Amniotic epithelial cell (primary cell): ENCODE results near the gene IGF1R.

Experiments
- DNase-seq: peaks from one replicate; pipeline ENCODE4 v3.0.0-alpha.2; 2010; ENCODE audit warnings: low read depth

The IGF1R gene

DNA sequence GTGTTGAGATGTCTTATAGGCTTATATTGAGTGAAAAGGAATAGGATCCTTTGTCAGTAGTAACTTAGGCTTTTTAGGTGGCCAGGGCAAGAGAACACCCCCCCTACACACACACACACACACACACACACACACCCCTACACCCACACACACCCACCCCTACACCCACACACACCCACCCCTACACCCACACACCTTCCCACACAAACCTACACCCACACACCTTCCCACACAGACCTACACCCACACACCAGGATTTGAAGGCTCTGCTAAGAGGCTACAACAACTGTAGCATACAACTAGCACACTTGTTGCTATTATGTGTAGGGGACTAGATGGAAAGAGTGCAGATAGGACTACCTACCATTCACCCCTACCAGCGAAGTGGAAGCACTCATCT lies 186.6 kb downstream of the IGF1R start:
- no peak for DNase-seq

DNA sequence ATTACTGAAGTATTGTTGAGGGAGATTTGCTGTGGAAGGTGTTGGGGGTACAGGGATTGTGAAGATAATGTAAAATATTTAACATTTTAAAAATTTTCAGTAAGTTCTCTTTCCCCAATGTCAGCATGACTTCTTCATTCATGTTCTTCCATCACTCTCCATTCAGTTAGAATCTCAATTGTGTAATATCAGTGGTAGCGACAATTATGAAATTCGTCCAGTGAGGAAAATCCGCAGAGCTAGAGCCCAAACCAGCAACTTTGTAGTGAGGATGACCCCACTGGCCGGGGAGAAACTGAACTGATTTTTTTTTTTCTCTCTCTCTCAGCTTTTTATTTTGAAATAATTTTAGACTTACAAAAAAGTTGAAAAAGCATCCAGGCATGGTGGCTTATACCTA lies 187.5 kb downstream of the IGF1R start:
- no peak for DNase-seq

DNA sequence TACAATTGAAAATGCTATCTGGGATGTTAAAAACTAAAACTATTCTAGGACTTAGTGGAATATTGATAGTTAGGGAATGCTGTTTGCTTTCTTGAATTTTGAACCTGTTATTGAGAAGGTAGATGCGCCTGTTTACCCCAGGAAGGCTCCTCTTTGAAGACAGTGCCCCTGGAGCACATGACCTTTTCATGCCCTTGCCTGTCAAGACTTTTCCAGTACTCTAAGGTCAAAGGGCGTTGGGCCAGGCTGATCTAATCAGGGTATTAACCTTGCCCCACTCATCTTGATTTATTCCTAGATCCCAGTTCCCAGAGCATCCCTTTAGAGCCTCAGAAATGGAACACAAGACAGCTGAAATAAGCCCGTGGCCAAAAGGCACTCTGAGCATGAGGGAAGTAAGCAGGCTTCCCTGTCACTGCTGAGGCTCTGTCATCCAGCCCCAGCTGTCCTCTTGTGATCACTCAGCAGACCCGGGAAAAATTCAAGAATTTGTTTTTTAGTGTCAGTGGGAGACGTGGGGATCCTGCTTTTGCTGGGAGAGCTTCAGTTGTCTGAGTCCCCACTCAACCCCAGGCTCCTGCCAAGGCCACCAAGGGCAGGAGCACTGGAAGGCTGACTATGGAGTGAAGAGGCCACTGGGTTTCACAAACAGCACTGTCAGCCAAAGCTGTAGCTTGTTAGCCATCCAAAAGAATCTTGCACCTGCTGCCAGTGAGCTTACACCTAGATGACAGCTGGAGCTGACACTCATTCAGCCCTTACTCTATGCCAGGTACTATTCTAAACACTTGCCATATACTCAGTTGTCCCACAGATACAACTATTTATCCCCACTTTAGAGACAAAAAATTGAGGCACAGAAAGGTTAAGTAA lies 190.3 kb downstream of the IGF1R start:
- no peak for DNase-seq

DNA sequence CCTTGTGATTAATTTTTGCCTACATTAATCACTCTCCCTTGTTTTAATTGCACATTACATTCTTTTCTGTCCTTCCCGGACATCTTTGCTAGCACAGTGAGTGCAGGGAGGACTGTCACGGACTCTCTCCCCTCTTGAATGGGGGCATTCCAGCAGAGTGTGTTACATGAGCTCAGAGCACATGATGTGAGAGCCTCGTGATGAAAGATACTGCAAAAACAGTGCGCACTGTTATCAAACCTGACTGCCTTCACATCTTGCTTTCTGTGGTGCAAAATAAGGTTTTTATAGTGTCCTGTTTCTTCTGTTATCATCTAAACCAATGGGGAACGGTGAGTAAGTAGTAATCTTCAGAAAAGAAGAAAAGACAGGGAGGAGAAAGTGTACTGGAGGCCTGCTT lies 191.7 kb downstream of the IGF1R start:
- DNase-seq = no peak

DNA sequence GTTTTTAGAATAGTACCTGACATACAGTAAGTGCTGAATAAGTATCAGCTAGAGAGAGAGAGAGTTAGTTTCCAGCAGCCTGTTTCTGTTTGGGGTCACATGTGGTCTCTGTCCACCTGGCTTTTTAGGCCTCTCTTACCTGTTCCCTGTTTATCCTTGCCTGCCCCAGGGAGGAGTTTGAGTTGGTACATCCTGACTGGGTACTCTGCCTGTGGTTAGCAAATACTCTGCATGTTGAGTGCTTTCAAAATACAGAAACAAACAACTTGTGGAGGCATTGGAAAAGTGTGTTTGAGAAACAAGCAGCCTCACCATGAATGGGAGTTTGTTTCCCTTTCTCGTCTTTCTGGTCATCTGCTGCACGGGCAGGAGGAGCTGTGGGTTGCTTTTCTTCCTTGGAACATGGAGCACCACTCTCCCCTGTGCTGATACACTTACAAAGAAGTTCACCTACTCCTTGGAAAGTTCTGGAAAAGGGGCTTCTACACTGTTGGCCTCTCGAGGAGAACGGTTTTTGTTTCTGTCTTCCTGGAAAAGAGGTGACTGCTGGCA lies 193.2 kb downstream of the IGF1R start:
- no peak for DNase-seq

DNA sequence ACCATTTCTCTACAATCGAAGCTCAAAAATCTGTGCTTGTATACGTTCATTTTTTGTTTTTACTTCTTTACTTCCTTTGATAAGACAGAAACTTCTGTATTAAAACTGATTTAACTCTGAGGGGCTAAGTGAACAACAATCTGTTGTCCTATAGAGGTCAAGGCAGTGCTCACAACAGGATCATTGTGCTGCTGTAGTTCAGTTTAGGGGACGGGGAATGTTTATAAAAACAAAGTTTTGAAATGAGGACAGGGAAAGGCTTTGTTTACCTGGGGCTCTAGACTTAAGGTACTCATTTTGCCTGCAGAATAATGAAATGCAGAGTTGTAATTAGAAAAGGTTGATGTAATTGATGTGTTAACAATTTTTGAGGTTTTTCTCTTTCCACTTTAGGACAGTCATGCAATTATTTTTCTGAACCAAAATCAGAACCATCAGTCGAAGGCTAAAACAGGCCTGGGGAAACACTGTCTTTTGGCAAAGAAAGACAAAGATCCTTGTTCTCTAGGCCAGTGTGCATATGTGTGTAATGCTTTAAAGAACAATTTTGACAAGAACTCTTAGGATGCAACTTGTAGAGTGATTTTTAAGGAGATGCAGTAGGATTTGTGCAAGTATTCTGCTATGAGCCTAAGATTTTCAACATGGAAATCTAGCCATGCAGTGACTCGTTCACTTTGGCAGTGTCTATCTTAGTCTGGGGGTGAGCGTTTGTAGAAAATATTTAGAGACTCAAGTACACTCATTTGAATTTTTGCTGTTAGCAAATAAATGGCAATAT lies 194.0 kb downstream of the IGF1R start:
- DNase-seq = no peak

DNA sequence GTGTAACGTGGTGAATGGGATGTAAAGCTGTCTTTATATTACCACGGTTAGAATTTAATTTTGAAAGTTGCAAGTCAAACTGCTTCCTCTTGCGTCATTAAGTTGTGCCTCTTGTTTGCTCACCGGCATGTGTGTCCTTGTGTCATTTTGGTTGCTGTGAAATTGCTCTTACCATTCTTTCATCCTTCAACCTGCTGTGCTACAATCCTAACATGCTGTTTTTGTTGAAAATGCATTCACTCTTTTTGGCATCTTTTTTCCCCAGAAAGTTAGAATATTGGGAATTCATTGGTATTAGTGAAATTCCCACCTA lies 194.6 kb downstream of the IGF1R start:
- DNase-seq = no peak

DNA sequence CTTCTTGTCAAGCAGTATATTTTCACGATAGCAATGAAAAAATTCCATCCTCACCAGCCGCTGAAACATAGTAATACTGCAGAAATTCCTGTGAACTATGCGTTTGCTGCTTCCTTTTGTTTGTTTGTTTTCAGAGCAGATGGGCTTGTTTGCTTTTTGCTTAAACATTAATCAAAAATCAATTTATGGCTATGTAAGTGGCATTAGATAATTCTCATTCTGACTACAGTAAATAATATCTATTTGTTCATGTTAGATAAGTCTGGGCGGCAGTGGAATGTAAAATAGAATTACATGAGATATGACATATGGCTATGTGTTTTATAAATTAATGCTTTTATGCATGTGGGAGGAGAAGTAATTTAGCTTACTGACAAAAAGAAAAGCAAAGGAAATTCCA lies 195.5 kb downstream of the IGF1R start:
- DNase-seq = no peak

DNA sequence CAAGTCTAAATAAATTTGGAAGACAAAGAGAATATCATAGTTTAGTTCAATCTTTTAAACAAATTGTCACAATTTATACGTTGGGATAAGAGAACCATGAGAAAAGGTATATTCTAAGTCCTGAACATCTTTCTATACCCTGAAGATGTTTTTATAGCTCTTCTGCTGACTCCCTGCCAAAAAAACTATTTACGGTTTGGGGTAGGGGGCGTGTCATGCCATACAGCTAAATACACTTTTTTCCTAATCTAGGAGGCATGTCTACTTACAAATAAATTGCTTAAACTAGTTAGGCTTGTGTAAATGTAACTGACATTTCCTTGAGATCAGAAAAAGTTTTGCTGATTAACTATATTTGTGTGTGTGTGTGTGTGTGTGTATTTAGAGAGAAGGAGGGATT lies 195.9 kb downstream of the IGF1R start:
- no peak for DNase-seq

DNA sequence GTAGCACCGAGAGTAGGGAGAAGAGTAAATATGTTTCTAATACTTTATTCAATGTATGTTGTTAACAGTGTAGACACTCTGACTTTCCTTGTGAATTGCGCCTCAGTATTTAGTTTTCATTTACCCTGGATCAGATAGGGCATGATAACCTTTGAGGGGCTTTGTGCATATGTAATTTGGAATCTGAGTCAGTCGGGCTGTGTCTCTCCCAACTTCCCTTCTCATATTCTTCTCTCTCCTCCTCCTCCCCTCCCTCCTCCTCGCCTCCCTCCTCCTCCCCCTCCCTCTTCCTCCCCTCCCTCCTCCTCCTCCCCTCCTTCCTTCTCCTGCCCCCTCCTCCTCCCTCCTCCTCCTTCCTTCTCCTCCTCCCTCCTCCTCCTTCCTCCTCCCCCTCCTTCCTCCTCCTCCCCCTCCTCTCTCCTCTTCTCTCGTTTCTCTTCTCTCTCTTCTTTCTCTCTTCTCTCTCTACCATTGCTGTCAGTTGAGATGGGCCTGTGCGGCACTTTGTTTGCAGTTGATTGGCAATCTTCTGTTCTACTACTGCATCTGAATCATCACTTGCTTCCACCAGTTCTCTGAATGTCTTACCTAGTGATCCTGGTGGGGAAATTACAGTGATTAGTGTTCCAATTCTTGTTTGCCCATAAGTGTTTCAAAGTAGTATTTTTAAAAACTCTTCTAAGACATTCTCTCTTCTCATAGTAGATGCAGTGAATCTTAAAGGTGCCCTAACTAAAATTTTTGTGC lies 197.0 kb downstream of the IGF1R start:
- DNase-seq = peak; percentile 48

DNA sequence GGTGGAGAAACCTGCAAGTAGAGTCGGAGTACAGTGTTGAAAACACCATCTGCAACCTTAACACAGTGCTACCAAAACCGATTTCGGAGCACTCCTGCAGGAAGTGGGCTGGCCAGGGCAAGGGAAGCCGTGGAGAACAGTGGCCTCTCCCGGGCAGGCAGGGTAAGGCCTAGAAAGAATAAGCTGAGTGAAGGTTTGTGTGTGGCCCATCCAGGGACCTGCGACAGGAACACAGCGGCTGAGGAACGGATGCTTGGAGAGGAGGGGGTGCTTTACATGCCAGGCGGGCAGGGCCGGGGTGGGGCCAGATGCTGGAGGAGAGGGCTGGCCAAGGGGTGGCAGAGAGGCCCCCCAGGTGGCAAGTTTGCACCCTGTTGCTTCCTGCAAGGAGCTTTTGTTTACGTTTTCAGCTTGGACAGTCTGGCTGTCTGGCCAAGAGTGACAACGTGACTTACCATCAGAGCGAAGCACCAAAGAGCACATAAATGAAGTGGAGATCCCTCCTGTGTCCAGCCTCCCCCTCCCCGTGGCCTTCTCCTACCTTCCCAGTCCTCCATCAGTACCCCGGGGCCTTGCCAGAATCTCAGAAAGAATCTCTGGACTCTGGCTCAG lies 202.7 kb downstream of the IGF1R start:
- DNase-seq = peak; percentile 63

DNA sequence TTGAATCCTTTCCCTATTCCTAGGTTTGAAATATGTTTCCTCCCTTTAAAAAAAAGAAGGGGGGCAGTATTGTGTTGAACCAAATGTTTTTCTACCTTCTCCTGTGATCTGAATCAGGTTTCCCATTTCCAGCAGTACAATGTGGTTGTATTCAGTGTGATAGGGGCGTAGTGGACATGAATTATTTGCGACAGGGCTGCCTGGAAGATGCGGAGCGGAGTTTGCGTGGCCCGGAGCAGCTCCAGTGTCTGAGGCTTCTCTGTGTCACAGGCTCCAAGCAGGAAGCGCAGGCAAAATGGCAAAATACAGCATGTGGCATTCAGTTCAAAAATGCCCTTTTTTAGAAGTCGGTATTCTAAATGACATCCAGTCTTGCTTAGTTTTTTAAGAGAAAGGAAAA lies 204.8 kb downstream of the IGF1R start:
- peak; percentile 93 for DNase-seq

DNA sequence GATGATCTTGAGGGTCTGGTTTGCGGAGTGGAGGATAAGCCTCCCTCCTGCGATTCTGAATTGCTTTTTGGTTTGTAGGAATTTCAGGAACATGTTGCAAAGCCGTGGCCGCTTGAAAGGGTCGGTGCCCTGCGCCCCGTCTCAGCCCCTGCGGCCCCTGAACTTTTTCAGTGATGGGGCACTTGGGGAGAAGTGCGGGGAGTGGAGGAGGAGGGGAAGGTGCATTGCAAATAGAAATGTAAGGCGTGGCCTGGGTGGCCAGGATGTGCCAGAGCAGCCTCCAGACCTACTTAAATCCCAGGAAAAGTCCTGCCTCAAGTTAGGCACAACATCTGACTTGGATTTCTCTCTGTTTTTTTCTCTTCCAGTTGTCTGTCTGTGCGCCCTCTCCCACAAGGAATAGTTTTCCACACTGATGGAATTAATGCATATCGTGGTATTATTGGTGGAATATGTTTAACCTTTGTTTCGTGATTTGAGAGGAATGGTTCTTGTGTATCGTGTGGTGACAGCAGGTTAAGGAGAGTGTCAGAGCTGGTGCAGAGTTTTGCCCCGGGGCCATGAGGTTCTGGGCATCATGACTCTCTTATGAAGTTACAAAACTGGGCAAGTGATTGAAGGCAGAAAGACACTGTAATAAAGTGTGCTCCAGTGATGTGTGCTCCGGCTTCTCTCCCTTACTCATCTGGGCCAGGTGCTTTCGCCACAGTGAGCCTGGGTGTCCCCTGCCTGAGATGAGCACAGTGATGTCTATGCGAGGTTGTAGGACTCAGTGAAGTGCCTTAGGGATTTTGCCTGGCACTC lies 205.5 kb downstream of the IGF1R start:
- peak; percentile 41 for DNase-seq

DNA sequence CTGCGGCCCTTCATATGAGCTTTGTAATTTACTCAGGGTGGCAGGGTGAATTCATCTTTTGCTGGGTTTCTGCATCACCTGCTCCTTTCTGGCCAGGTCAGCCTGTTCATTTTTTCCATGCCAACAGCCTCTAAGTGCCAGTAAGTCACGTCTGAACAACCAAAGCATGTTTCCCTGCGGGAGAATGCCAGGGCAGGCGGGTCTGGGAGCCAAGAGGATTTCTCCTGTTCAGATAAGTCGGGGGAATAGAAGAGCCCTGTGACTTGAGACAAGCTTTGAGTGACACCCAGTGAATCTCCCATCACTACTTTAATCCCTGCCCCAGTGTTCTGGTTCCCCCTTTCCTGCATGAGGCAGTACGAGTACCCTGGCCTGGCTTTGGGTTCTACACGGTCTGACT lies 206.2 kb downstream of the IGF1R start:
- DNase-seq = no peak

DNA sequence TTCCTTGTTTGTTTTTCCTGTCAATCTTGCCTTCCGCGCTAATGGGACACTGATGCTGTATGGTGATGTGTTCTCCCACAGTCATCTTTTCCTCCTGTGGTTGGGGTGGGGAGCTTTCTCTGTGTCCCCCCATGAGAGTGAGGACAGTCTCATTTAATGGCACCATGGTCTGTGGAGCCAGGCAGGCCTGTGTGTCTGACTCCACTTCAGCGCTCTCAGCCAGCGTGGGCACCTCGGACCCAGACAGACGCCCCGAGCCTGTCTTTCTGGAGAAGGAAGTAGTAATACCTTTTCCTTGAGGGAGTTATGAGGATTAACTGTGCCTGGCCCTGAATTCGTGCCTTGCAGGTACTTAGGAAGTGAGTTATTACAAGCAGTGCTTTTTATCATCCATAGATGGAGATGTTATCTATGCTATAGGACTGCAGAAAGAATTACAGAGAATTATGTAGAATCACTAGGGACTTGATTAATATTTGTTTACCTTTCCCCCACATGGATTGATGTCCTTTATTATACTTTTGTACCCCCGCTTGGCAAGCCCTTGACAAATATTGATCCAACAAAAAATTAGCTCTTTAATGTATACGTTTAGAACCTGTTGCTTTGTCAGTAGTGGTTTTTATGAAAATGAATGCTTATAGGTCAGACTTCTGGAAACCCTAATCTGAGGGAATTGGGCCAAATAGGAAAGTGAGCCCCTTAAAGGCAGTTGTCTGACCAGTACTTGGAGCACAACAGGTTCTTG lies 206.9 kb downstream of the IGF1R start:
- peak; percentile 46 for DNase-seq

DNA sequence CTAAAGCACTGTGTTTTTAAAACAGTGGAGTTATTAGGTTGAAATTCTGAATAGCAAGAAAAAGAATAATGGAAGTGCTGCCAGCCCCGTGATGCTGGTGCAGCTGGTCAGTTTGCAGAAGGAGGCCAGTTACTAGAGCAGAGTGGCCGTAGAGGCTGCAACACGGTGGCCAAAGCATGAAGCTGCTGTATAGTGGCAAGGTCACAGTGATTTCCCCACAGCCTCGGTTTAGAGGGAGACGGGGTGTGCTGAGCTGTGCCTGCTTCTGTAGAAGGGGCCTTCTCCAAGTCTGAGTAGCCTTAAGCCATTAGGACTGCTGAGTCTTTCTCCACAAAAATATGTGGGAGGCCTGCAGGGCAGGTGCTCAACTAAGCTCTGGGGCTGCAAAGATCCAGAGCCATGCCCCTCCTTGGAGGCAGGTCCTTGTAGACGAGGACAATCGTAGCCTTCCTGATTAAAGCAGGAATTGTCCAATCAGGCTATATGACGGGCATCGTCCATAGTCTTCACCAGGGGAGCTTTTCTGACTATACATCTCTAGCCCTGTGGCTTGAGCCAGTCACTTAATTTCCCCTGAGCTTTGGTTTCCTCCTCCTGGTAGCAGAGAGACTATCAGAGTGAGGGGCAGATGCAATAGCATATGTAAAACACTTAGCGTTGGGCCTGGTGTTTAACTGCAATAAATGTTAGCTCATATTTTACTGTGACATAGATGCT lies 207.6 kb downstream of the IGF1R start:
- DNase-seq = no peak

DNA sequence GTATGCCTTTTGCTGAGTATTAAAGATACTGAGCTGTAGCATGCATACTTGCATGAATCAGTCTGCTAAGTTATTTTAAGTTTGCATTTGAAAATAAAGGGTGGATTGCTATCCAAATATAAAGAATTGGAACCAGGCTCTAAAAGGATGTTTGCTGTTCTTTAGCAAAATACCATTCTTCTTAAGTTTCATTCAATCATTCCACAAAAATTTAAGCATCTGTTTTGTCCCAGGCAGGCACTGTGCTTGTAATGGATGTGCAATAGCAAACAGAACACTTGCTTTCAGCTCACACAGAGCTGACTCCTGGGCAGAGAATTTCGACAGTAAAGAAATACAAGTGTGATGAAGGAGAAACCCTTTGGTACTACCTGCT lies 208.2 kb downstream of the IGF1R start:
- peak; percentile 81 for DNase-seq

DNA sequence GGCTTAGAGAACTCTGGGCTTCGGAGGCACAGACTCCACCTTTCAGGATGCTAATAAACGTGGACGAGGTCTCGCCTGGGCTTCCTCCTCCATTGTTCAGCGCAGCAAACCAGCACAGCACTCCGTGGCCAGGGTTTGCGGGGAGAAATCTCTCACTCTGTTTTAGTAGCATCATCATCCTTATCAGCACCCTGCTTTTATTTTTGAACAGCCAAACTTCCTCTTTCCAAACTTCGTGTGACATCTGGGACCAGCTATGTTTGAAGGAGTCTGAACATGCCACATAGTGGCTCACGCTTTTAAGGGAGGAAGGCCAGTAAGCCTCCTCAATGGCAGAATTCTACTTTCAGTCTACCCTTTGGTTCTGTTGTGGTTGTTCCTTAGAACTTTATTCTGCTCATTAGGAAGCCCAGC lies 210.3 kb downstream of the IGF1R start:
- DNase-seq = no peak

DNA sequence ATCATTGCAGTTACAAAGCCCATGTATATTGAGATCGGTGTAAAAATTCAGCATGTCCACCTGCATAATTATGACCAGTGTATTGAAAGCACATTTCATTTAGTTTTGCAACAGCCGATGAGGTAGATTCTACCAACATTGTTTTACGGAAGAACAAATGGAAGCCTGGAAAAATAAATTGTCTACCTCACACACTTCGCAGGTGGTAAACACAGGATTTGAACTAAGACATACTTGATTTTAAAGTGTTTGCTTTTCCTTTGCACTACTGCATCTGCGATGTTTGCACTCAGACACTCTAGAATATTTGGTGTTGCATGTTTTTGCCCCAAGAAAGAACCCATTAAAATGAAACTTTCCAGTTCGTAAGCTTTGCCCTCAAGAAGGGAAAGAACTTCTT lies 210.8 kb downstream of the IGF1R start:
- no peak for DNase-seq
